NOMO-1 treated with DMSO at 0.1 percent for 48 hours (cell line): Measurements from ENCODE around the gene PRKD3.

Source experiments
- DNase-seq: peaks from one replicate; lab custom pipeline; 2025; ENCODE audit not compliant: unreplicated experiment; lab: John Stamatoyannopoulos, UW

PRKD3 gene

GRCh38 chr2:37324786-37325624 is at the start of gene PRKD3:
TSS of gene PRKD3 (minus strand) at chr2:37324833. CDS start at chr2:37316524, 8,309 bp downstream.
- DNase-seq: peak; percentile 38

GRCh38 chr2:37372000-37372399 is 47.4 kb upstream of the PRKD3 start:
- no peak for DNase-seq

- no peak for DNase-seq
These were observed 46.0 kb upstream of the PRKD3 start for GRCh38 chr2:37370666-37371065.

GRCh38 chr2:37367984-37368383 is 43.4 kb upstream of the PRKD3 start:
- no peak for DNase-seq

- DNase-seq: no peak
These were observed 42.7 kb upstream of the PRKD3 start for GRCh38 chr2:37367310-37367709.

GRCh38 chr2:37366773-37367172 is 42.1 kb upstream of the PRKD3 start:
- peak; percentile 62 for DNase-seq

GRCh38 chr2:37365669-37366068 is 41.0 kb upstream of the PRKD3 start:
- DNase-seq: no peak

- DNase-seq: no peak
These were observed 39.7 kb upstream of the PRKD3 start for GRCh38 chr2:37364351-37364750.

GRCh38 chr2:37361994-37362698 is 37.5 kb upstream of the PRKD3 start:
- DNase-seq: no peak

GRCh38 chr2:37361216-37361815 is 36.7 kb upstream of the PRKD3 start:
- peak; percentile 22 for DNase-seq

- DNase-seq: no peak
These were observed 33.8 kb upstream of the PRKD3 start for GRCh38 chr2:37358466-37358865.

GRCh38 chr2:37357530-37357929 is 32.9 kb upstream of the PRKD3 start:
- no peak for DNase-seq

- no peak for DNase-seq
These were observed 32.4 kb upstream of the PRKD3 start for GRCh38 chr2:37357069-37357468.

- no peak for DNase-seq
These were observed 31.7 kb upstream of the PRKD3 start for GRCh38 chr2:37356299-37356698.

GRCh38 chr2:37355735-37356134 is 31.1 kb upstream of the PRKD3 start:
- no peak for DNase-seq

- DNase-seq: no peak
These were observed 29.9 kb upstream of the PRKD3 start for GRCh38 chr2:37354531-37354930.

GRCh38 chr2:37350034-37350433 is 25.4 kb upstream of the PRKD3 start:
- no peak for DNase-seq

GRCh38 chr2:37349231-37349860 is 24.7 kb upstream of the PRKD3 start:
- DNase-seq: peak; percentile 51

GRCh38 chr2:37348155-37348554 is 23.5 kb upstream of the PRKD3 start:
- no peak for DNase-seq

GRCh38 chr2:37344453-37345361 is 20.1 kb upstream of the PRKD3 start, which contains the start of gene QPCT:
TSS of gene QPCT (plus strand) at chr2:37344630. CDS start at chr2:37344732, 102 bp downstream.
- no peak for DNase-seq
